Inferior parietal cortex (tissue), 1 donor: ENCODE results near the gene RBBP5.

Source experiments
- DNase-seq: peaks from one replicate; pipeline ENCODE4 v3.0.0-alpha.2; 2016; ENCODE audit errors: extremely low spot score

Gene RBBP5

DNA sequence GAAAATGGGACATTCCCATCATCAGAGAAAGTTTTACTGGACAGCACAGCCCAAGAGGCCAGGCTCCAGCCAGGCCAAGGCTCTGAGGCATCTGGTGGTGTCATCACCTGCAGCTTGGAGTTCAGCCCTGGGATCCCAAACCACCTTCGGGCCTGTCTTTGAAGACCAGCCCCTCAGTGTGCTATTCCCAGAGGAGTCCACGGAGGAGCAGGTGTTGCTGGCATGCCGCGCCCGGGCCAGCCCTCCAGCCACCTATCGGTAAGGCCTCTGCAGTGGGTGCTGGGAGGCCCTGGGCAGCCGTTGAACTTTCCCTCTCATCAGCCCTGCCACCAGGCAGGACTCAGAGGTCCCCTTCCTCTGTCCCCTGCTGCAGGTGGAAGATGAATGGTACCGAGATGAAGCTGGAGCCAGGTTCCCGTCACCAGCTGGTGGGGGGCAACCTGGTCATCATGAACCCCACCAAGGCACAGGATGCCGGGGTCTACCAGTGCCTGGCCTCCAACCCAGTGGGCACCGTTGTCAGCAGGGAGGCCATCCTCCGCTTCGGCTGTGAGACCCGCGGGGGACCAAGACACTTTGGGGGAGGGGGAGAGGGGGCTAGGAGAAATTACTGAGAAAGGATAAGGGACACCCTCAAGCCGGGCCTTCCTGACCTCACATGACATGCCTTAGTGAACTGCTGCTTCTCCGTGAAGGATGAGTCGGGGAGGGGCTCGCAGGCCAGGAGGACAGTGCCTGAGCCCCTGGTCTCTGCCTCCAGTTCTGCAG is 63.8 kb downstream of the RBBP5 start:
- no peak for DNase-seq

DNA sequence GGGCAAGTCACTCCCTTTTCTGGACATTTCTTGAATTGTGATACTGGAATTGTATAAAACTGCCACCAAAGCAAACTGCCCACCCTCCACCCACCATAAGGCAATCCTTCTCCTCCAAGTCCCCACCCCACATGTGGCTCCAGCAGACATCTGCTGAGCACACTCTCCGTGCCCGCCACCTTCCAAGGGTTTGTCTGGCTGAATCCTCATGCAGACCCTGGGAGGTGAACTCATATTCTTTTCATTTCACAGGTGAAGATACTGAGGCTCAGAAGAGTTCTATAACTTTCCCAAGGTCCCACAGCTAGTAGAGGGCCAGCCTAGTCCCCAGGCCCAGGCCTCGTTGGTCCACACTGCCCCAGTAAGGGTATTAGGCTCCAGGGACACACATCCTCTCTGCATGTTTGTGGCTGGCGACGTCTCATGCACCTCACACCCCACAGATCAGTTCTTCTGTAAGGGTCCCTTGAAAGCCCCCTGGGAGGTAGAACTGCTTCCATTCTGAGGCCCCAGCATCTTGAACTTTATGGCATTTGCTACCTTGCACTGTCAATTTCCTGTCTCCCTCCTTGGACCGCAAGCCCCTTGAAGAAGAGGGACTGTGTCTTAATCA is 64.7 kb downstream of the RBBP5 start:
- no peak for DNase-seq

DNA sequence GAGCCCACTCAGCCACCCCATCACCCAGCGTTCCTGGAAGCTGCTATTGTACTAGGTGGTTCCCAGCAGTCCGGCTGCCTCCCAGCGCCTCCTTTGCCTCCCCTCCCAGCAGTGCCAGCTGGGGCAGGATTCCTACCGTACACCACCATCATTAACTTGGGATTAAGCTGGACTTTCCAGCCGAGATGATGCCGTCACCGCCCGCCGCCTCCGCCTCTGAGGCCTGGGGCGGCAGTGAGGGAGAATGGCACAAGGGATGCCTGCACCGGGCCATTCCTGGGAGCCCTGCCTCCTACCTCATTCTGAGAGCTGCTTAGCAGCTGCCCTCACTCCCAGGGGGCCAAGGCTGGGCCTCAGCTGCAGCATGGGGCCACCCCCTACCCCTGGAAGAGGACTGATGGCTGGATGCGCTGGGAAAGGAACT is 65.6 kb downstream of the RBBP5 start:
- no peak for DNase-seq

DNA sequence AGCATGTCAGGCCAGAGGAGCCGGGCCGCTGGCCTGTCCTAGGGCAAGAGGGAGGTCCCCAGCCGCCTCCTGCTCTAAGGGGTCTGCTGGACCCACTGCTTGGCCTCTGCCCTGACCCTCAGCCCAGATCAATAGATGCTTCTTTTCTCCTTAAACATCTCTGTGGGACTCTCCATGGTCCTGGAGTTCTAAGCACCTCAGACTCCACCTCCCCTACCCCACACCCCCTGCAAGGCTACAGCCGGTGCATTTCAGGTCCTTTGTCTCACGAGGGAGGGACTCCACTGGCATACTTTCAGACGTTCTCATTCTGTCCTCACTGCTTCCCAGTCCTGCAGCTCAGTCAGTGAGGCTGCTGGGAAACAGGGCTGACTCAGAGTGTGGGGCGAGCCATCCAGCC is 67.8 kb downstream of the RBBP5 start:
- no peak for DNase-seq

DNA sequence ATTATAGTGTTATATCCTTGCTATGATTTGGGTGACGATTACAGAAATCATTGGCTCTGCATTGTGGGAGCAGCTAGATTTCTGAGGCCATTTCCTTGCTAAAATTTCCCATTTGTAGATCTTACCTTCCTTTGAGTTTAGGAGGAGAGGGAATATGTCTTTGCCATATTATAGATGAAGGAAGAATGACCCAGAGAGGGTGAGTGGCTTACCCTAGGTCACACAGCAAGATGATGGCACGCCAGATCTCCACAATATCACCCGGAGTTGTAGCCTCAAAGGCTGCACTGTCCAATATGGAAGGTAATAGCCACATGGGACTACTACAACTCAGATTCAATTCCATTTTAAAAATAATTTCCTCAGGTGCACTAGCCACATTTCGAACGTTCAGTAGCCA is 68.5 kb downstream of the RBBP5 start:
- DNase-seq, result no peak

DNA sequence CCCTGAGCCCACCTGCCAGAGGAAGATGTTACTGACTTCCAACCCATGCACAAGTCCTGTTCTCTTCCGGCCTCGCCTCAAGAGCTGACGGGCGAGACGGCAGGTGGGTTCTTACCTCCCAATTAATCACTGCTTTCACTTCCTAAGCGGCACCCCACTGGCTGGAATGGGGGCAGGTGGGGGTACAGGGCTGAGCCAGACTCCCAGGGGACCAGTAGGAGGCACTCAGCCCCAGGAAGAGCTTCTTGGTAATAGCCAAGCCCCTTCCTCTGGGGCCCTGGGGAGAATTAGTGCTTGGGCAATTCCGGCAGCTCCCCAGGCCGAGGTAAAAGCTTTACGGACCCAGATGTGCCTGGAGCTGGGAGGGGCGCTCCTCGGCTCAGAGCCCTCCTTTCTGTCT is 69.1 kb downstream of the RBBP5 start:
- DNase-seq, result no peak

DNA sequence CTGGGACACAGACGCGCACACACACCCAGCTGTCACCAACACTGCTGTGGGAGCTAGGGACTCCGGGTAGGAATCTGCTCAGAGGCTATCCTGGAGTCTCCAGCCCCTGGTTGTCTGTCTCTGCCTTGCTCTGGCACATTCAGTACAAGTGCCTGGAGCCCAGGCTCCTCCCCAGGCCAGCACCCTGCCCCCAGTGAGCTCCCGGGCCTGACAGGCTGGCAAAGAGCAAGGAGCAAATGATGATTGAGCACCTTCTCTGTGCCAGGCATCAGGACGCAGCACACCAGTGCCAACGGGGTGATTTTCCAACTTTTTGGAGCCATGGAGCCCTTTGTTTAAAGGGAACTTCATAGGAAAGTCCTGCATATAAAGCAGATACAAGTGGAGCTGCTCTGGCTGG is 72.3 kb downstream of the RBBP5 start:
- no peak for DNase-seq

DNA sequence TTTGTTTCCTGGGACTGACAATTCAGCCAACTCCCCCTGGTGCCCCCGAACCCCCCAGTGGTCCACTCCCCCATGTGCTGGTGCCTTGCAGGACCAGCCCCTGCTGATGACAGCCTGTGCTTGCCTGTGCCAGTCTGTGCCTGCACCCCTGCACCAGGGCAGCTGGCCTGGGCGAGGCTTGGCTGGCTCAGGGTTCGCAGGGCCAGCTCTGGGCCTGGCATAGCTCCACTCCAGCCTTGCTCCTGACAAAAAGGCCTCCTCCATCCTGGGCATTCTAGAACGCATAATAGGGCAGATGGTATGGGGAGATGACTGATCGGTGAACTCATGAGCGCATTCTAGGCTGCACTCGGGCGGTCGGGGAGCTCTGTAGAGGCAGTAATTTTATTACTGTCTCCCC is 73.4 kb downstream of the RBBP5 start:
- peak; percentile 73 for DNase-seq

DNA sequence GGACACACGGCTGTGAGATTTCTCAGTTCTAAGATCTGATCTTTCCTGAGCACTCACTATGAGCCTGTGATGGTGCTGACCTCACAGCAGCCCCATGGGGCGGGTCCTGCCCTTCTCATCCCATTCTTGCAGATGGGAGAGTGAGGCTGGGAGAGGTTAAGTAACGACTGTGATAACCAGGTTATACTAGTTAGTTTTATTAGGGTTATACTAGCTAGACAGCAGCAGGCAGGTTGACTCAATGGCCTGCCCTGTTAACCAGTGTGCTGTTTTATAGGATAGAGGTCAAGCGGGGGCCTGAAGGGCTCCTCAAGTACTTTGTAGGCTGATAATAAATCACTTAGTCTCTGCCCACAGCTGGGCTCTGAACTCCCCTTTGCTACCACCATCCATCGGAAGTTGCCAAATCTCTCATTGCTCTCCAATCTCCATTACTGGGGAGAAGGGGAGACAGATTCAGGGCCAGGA is 74.0 kb downstream of the RBBP5 start:
- DNase-seq, result peak; percentile 50

DNA sequence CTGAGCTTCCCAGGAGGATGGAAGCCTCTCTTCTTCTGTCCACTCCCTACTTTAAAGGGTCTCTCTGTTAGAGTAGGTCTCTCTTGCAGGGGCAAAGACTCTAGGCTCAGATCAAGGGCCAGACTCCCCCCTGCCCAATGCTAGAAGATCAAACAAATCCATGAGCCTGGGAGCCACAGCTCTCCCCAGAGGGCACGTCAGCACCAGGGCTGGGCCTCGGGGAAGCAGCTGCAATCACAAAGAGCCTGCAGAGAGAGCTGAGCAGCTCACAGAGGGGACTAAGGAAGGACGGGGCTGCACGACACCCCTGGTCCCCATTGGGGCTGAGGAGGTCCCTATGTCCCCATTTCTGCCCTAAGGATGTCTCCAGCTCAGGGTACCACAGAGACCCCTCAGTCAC is 74.9 kb downstream of the RBBP5 start:
- DNase-seq, result peak; percentile 58

DNA sequence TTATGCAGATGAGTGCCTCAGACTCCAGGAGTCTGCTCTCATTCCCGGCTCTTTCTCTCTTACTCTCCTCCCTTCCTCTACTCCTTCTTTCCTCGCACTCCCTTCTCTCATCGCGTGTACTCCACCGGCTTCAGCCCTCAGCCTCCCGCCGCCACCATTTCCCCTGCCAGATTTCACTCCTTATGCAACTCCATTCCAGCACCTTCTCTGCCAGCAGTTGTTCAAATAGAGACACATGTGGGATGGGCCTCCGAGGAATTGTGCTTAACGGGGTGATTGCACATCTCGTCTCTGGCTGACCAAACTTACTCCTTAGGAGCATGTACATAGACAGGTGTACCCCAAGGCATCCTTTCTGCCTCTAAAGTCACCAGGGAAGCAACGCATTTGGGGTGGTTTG is 76.6 kb downstream of the RBBP5 start:
- DNase-seq, result peak; percentile 37

DNA sequence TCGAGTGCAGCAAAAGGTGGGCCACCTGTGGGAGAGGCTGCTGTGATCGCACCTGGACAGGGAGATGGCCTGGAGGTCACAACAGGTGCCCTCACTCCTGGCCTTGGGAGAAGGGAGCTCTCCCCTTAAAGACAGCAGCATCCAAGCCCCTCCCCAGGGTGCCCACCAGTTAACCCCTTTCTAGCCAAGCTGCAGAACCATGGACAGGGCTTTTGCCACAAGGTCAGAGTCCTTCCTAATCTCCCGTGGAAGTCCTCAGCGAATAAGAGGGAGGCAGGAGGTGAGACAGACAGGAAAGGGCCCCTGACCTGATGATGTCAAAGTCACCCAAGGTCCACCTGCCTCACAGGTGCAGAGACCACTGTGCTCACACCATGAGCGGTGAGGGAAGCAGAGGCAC is 77.0 kb downstream of the RBBP5 start:
- DNase-seq, result no peak

DNA sequence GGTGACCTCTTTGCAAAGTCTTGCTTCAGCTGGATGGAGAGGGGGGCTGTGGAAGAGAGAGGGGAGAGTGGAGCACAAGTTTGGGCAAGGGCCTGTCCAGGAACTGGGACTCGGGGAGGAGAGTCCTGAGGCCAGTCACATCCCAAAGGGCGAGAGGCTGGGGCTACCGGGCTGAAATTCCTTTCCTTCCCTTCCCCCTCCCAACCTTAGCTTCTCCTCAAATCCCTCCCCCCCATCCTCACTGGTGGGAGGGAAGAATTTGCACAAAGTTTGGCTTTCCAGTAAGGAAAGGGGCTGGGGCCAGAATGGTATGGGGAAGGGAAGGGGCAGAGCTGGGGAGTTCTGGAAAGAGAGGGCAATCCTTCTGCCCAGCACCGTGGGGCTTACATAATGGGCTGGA is 77.9 kb downstream of the RBBP5 start:
- no peak for DNase-seq

DNA sequence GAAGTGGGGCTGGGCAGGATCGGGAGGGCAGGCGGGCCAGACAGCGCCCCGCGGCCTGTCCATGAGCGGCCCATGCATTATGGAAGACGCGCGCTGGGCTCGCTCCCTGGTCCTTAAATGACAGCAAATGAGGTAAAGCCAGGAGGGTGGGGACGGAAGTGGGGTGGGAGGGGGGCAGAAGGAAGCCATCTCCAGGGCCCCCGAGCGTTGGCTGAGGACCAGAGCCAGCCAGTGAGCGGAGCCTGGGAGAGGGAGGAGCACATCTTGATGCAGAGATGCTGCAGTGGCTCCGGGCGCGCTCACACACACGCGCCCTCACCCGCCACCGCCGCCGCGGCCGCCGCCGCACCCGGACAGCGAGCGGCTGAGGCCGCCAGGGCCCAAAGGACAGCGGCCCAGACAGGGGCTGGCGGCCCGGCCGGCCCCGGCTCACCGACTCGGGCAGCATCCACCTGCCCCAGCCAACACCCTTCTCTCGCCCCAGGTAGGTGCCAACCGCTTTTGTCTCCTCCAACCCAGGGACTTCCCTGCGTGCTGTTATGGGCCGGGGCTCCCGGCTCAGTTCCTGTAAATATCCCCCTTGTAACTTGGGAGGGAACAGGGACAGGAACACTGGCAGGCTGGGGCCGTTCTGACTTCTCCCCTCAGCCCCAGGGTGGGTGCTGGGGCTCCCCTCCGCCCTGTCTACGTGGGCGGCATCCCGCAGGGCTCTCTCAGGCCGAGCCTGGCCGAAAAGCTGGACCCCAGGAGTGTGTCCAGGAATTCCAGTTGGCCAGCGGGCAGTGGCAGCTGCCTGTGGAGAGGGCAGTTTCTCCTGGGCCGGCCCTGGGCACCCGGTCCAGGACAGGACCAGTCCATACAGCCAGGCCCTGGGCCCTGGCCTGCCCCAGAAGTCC is 78.6 kb downstream of the RBBP5 start, which contains the start of gene CNTN2:
Gene CNTN2, plus strand, starts transcription at position 302 of the 896 bp plus-strand sequence. CDS start 9,974 bp downstream, outside the sequence.
- DNase-seq, result peak; percentile 79

DNA sequence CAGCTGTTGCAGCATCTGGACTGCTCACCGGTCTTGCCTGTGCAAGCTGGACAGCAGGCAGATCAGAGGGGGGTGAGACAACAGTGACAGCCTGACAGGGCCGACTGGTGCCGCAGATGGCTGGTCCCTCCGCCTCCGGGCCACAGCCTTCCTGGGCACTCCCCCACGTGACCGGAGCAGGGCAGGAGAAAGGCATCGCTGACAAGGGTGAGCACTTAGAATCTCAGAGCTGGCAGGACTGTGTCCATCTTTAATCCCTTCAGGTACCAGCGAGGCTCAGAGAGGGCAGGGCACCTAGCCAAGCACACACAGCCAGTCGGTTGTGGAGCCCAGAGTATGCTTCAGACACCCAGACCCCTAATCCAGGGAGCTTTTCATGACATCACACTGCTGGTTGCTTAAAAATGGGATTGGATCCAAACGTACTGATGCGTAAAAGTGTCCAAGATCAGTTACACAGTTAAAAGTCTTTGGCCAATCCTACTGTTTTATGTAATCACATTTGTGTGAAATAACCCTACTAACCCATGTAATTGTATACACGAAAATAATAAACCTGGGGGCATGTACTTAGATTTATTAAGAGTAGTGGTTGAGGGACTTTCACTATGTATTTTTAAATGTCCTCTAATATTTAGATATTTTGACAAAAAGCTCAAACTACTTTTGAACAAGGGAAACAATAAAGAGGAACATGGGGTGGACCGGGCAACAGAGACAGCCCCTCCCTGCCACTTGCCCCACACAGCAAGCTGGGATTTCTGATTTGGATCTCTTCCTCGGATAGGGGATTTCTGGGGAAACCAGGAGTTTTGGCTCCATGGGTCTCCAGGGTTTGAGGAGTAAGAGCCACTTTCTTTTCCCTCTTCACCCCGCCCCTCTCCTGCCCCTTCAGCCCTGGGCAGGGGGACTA is 79.5 kb downstream of the RBBP5 start:
- DNase-seq, result peak; percentile 41

DNA sequence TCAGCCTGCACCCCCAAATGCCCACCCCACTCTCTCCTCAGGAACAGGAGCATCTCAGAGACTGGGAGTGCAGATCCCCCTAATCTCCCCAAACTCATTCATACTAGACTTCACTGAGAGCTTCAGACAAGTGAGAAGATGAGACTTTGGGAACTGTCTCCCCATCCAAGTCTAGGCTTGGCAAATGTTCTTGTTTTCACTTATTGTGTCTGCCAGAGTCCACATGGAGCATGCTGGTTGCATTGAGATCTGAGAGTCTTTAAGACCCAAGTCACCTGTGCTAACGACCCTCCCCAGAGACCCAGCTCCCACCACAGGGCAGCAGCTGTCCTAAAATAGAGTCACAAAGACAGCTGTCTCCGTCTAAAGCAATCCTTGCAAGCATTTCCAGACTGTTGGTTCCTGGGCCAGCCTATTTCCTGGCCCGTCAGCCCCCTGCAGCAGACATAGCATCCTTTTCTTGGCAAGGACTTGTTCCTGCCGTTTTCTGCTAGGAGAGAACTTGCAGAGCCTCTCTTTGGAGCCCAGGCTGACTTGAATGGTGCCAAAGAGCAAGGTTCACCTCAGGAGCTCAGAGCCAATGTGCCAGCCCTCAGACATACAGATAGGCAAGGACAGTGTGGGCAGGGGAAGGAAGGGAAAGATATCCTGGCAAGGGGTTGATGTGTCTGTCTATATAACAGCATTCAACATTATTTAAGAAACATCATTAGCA is 80.6 kb downstream of the RBBP5 start:
- DNase-seq, result no peak

DNA sequence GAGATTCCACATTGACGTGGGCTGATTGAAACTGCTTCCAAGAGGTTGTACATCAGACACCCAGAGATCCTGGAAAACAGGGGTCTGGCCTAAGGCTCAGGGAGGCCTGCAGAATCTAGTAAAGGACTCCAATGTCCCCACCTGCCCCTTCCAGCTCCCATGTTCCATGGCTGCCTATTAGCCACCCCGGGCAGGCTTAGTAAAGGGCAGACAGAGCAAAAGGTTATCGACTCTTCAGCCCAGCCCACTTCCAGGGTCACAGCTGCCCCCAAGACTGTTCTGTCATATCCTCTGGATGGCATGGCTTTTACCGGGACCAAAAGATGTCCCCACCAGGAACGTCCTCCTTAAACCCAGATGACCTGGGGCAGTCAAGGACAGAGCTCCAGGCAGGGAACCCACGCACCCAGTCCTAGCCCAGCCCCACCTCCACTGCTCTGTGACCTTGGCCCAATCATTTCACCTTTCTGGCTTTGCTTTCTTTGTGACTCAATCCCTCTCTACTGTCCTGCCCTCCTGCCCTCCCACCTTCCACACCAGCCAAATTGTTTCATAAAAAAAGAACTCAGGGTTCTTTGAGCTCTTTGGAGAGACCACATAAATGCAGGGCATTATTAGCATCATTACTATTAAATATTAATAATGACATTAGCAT is 83.5 kb downstream of the RBBP5 start:
- no peak for DNase-seq

DNA sequence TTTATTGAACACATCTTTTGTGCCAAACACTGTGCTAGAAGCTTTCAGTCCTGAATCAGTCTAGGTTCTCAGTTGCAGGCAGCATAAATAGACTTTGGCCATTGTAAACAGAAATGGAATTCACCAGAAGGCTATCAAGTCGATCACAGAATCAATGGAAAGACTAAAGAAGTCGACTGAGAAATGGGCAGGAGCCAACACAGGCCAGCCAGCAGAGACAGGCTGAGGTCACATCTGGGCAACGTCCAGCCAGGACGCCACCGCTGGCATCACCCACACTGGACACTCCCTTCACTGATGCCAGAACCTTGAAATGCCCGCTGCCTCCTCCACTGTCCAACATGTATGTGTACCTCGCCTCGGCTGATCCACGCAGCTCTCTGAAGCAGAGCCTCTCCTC is 84.2 kb downstream of the RBBP5 start:
- DNase-seq, result no peak
